IMR-90 (cell line): ENCODE results near the gene PMPCA. TPM values are rescaled to one million over a fixed set of nuclear protein-coding genes. Genes with fewer than 3 reads are reported as not detected.

Experiments
- ATAC-seq: fragments of 200-7000 bp; cut with Tn5 transposase; 2 replicates; pipeline ENCODE4 v1.9.1; 2020; ENCODE audit warnings: low read depth, mild to moderate bottlenecking, moderate library complexity
- BruUV-seq: library from RNA; stranded (reverse); fragments of 400-500 nt; replicated peaks from 2 replicates; lab custom pipeline; 2021; lab: Mats Ljungman, UMichigan
- CTCF ChIA-PET: fragments of 300-600 bp; formaldehyde crosslinking; extraction: SDS; loops from one replicate; lab custom pipeline; 2021; ENCODE audit warnings: antibody characterized with exemption; lab: Yijun Ruan, JAX
- POLR2A ChIA-PET: fragments of 300-600 bp; sonication (Branson Sonifier 250); formaldehyde crosslinking; loops from one replicate; lab custom pipeline; 2022; ENCODE audit warnings: antibody characterized with exemption; ENCODE audit not compliant: unreplicated experiment; lab: Charles Lee
- DNase-seq: peaks from one replicate; pipeline ENCODE4 v3.0.0; 2013
- H2AFZ ChIP-seq: replicated peaks from 2 replicates; pipeline ENCODE3; 2013; ENCODE audit warnings: low read length, mild to moderate bottlenecking; ENCODE audit not compliant: poor library complexity
- H2AK5ac ChIP-seq: 2 replicates; pipeline ENCODE4 v1.6.1; 2013; ENCODE audit warnings: low read depth, low read length, inconsistent platforms
- H2AK9ac ChIP-seq: replicated peaks from 2 replicates; pipeline ENCODE3; 2013; ENCODE audit warnings: mild to moderate bottlenecking, low read depth, low read length, moderate library complexity; ENCODE audit not compliant: poor library complexity
- H2BK120ac ChIP-seq: 2 replicates; pipeline ENCODE4 v1.6.1; 2013; ENCODE audit warnings: low read depth, low read length, inconsistent platforms
- H2BK15ac ChIP-seq: 3 replicates; pipeline ENCODE4 v1.6.1; 2013; ENCODE audit warnings: low read depth, low read length, inconsistent platforms
- H2BK20ac ChIP-seq: 2 replicates; pipeline ENCODE4 v1.6.1; 2013; ENCODE audit warnings: low read depth, mild to moderate bottlenecking, inconsistent platforms, low read length, moderate library complexity
- H2BK5ac ChIP-seq: 2 replicates; pipeline ENCODE4 v1.6.1; 2013; ENCODE audit warnings: mild to moderate bottlenecking, low read depth, low read length, inconsistent platforms; ENCODE audit not compliant: poor library complexity, severe bottlenecking
- H3K14ac ChIP-seq: replicated peaks from 2 replicates; pipeline ENCODE4 v1.6.1; 2013; ENCODE audit warnings: low read depth, low read length, inconsistent platforms
- H3K18ac ChIP-seq: 2 replicates; pipeline ENCODE4 v1.6.1; 2013; ENCODE audit warnings: low read depth, low read length, control low read depth
- H3K23ac ChIP-seq: 2 replicates; pipeline ENCODE4 v1.6.1; 2013; ENCODE audit warnings: low read depth, low read length, inconsistent platforms
- H3K27ac ChIP-seq: 2 replicates; pipeline ENCODE4 v1.5.1; 2013; ENCODE audit warnings: mild to moderate bottlenecking, control low read depth, low read length; ENCODE audit not compliant: insufficient read depth
- H3K27me3 ChIP-seq: 2 replicates; pipeline ENCODE4 v1.6.1; 2013; ENCODE audit warnings: low read length; ENCODE audit not compliant: control insufficient read depth, insufficient read depth
- H3K36me3 ChIP-seq: 2 replicates; pipeline ENCODE4 v1.6.1; 2013; ENCODE audit warnings: low read length, mixed read lengths; ENCODE audit not compliant: control insufficient read depth, insufficient read depth
- H3K4ac ChIP-seq: 2 replicates; pipeline ENCODE4 v1.6.1; 2013; ENCODE audit warnings: low read depth, low read length, inconsistent platforms
- H3K4me1 ChIP-seq: 2 replicates; pipeline ENCODE4 v1.6.1; 2013; ENCODE audit warnings: low read length, mixed read lengths; ENCODE audit not compliant: control insufficient read depth, insufficient read depth
- H3K4me2 ChIP-seq: 2 replicates; pipeline ENCODE4 v1.6.1; 2013; ENCODE audit warnings: low read depth, mild to moderate bottlenecking, control low read depth, low read length, moderate library complexity
- H3K4me3 ChIP-seq: 2 replicates; pipeline ENCODE4 v1.5.1; 2013; ENCODE audit warnings: low read depth, mild to moderate bottlenecking, control low read depth, low read length, moderate library complexity; ENCODE audit not compliant: insufficient read depth
- H3K56ac ChIP-seq: 2 replicates; pipeline ENCODE4 v1.6.1; 2013; ENCODE audit warnings: low read length, inconsistent platforms; ENCODE audit not compliant: insufficient read depth; ENCODE audit errors: extremely low read depth
- H3K79me1 ChIP-seq, 2 experiments: 2 replicates each; pipeline ENCODE4 v1.6.1; 2013; ENCODE audit warnings: low read length in 2 of 2, inconsistent platforms in 1 of 2, low read depth in 1 of 2
- H3K9ac ChIP-seq: 2 replicates; pipeline ENCODE4 v1.6.1; 2013; ENCODE audit warnings: low read depth, low read length, control low read depth
- H3K9me1 ChIP-seq: 2 replicates; pipeline ENCODE4 v1.6.1; 2013; ENCODE audit warnings: low read length, inconsistent platforms; ENCODE audit not compliant: insufficient read depth
- H3K9me3 ChIP-seq: 2 replicates; pipeline ENCODE4 v1.6.1; 2013; ENCODE audit warnings: low read length; ENCODE audit not compliant: control insufficient read depth, insufficient read depth
- H4K20me1 ChIP-seq: 2 replicates; pipeline ENCODE4 v1.6.1; 2013; ENCODE audit warnings: low read length, inconsistent platforms; ENCODE audit not compliant: insufficient read depth
- H4K5ac ChIP-seq: 2 replicates; pipeline ENCODE4 v1.6.1; 2013; ENCODE audit warnings: mild to moderate bottlenecking, low read depth, low read length, control low read depth
- H4K8ac ChIP-seq, 2 experiments: 2 replicates each; pipeline ENCODE4 v1.6.1; 2013; ENCODE audit warnings: low read depth in 2 of 2, low read length in 2 of 2, control low read depth in 1 of 2, inconsistent platforms in 1 of 2
- H4K91ac ChIP-seq: 2 replicates; pipeline ENCODE4 v1.6.1; 2013; ENCODE audit warnings: low read depth, low read length, inconsistent platforms; ENCODE audit not compliant: insufficient read depth
- CEBPB ChIP-seq: IDR thresholded peaks from 2 replicates; pipeline ENCODE4 v1.6.1; 2012; ENCODE audit warnings: low read depth, low read length, improper control_type of control experiment
- CHD1 ChIP-seq: IDR thresholded peaks from 2 replicates; pipeline ENCODE4 v1.6.1; 2012; ENCODE audit warnings: low read depth, low read length, improper control_type of control experiment
- CTCF ChIP-seq: conservative IDR thresholded peaks from 2 replicates; pipeline ENCODE4 v1.5.1; 2012; ENCODE audit warnings: mild to moderate bottlenecking, low read depth, low read length, improper control_type of control experiment
- ELK1 ChIP-seq: fragments of 150-350 bp; IDR thresholded peaks from 2 replicates; pipeline ENCODE4 v1.6.1; 2016; ENCODE audit warnings: low read depth, mild to moderate bottlenecking, low read length, moderate library complexity, borderline replicate concordance
- FOS ChIP-seq: fragments of 150-350 bp; IDR thresholded peaks from 2 replicates; pipeline ENCODE4 v1.6.1; 2016; ENCODE audit warnings: low read depth, low read length
- MAFK ChIP-seq: IDR thresholded peaks from 2 replicates; pipeline ENCODE4 v1.6.1; 2012; ENCODE audit warnings: low read depth, low read length, improper control_type of control experiment
- MXI1 ChIP-seq: IDR thresholded peaks from 2 replicates; pipeline ENCODE4 v1.6.1; 2012; ENCODE audit warnings: low read depth, mild to moderate bottlenecking, low read length, moderate library complexity, borderline replicate concordance
- NFE2L2 ChIP-seq: fragments of 150-350 bp; IDR thresholded peaks from 2 replicates; pipeline ENCODE4 v1.6.1; 2016; ENCODE audit warnings: low read depth, mild to moderate bottlenecking, low read length
- RAD21 ChIP-seq: IDR thresholded peaks from 2 replicates; pipeline ENCODE4 v1.6.1; 2012; ENCODE audit warnings: low read length, improper control_type of control experiment
- RCOR1 ChIP-seq: IDR thresholded peaks from 2 replicates; pipeline ENCODE4 v1.6.1; 2012; ENCODE audit warnings: mild to moderate bottlenecking, low read length, improper control_type of control experiment; ENCODE audit not compliant: insufficient replicate concordance
- WGBS, 2 experiments: methylation state at CpG; one replicate each; pipeline versions ENCODE4 v1.1.5 to v1.1.7; 2013; ENCODE audit warnings: missing lambda C conversion rate in 2 of 2; ENCODE audit not compliant: insufficient read length in 1 of 2; ENCODE audit errors: extremely low coverage in 2 of 2; 5-methylcytosine and 5-hydroxymethylcytosine counted together
- dilution Hi-C: fragments of 300-500 bp; cut with HindIII; formaldehyde crosslinking; loops from one replicate; pipeline ENCODE4 v1.14.3; 2018; ENCODE audit warnings: low sequenced_read_pairs; ENCODE audit not compliant: unreplicated experiment
- in situ Hi-C: fragments of 300-500 bp; cut with MboI; formaldehyde crosslinking; loops from 3 replicates; pipeline ENCODE4 v1.14.3; 2019; ENCODE audit warnings: low sequenced_read_pairs, inconsistent platforms, mixed read lengths
- intact Hi-C: fragments of 100-400 bp; cut with micrococcal nuclease; formaldehyde crosslinking; loops from 2 replicates; pipeline ENCODE4 v1.10.0; 2022
- polyA plus RNA-seq, 3 experiments: library from polyadenylated mRNA; depleted of rRNA; stranded (reverse); fragments of >200 nt; gene quantifications; 2 replicates each; pipeline ENCODE4 v1.2.3, GENCODE V29; 2012; ENCODE audit warnings: low replicate concordance in 1 of 3
- total RNA-seq: library from RNA; depleted of rRNA; stranded (reverse); fragments of >200 nt; gene quantifications from 2 replicates; pipeline ENCODE4 v1.2.3, GENCODE V29; 2012

Gene PMPCA
- total and polyA plus RNA-seq, 2 of the 4 experiments (the other 2 are of a cell fraction) = 62.6 to 95.8 TPM

- H3K4ac ChIP-seq = no peak overlapping the region
- no peak overlapping the region for H2BK5ac ChIP-seq
- DNase-seq (no peak), ATAC-seq (no peak)
- no peak overlapping the region for H3K27ac ChIP-seq
- H3K4me1 ChIP-seq = no peaks in the 10 kb centered on the region
- no peak overlapping the region for H3K14ac ChIP-seq
- H3K79me1 ChIP-seq = no peaks in the 10 kb centered on the region
- no peak overlapping the region for H3K56ac ChIP-seq
- no peaks in the 10 kb centered on the region for H3K9me1 ChIP-seq
- H2BK15ac ChIP-seq = no peak overlapping the region
- no peak overlapping the region for H4K8ac ChIP-seq
- no peak overlapping the region for H3K18ac ChIP-seq
- H2BK120ac ChIP-seq = no peak overlapping the region
- POLR2A ChIA-PET = no interaction called here
- no peak overlapping the region for H2AK9ac ChIP-seq
- no peak overlapping the region for H4K91ac ChIP-seq
- no peaks in the 10 kb centered on the region for H3K9me3 ChIP-seq
- CTCF ChIA-PET = no interaction called here
- no peak overlapping the region for H3K4me2 ChIP-seq
- H3K23ac ChIP-seq = no peak overlapping the region
- H2AK5ac ChIP-seq = no peak overlapping the region
- WGBS, 2 experiments = 97% methylated on average over 7 of the region's 9 CpGs; no CpG with 5 or more reads in 1 of the 2 experiments
- H4K5ac ChIP-seq = no peak overlapping the region
- dilution Hi-C loops = no loop called here
- H3K9ac ChIP-seq = no peak overlapping the region
- intact Hi-C loops = no loop called here
- no peak overlapping the region for H2BK20ac ChIP-seq
- no peaks in the 10 kb centered on the region for H3K27me3 ChIP-seq
- BruUV-seq = no TSS peak
- no peak overlapping the region for H3K4me3 ChIP-seq
- H2AFZ ChIP-seq = no peak overlapping the region
- in situ Hi-C loops = no loop called here
- no peaks in the 10 kb centered on the region for H4K20me1 ChIP-seq
- H3K36me3 ChIP-seq = peaks cover 60% of the 10 kb centered on the region
- no peak for TF ChIP-seq CHD1
- no peak for TF ChIP-seq MXI1
- TF ChIP-seq RCOR1 = no peak
- no peak for TF ChIP-seq MAFK
- TF ChIP-seq CEBPB = no peak
- TF ChIP-seq RAD21 = no peak
- TF ChIP-seq CTCF = no peak
- no peak for TF ChIP-seq FOS
- no peak for TF ChIP-seq ELK1
- no peak for TF ChIP-seq NFE2L2
These were observed 29.1 kb upstream of the PMPCA start for GRCh38 chr9:136381311-136381710.
